ENCODE results near the gene ZDHHC8.

ZDHHC8 gene

GRCh38 chr22:20140521-20140964 lies 8.9 kb downstream of the ZDHHC8 start:
- no peak overlapping the region for H3K4me3 ChIP-seq (ENCODE audit: low read length)
- no peak overlapping the region for H2AFZ ChIP-seq (ENCODE audit: low read depth, low read length)
- no peaks in the 10 kb centered on the region for H3K9me3 ChIP-seq (ENCODE audit: low read length)
- peaks cover 11% of the 10 kb centered on the region for H3K4me1 ChIP-seq (ENCODE audit: insufficient read depth, low read length)
- peaks cover 12% of the 10 kb centered on the region for H3K36me3 ChIP-seq (ENCODE audit: insufficient read depth, low read length)
- no peaks in the 10 kb centered on the region for H3K27me3 ChIP-seq (ENCODE audit: insufficient read depth, low read length)

- Histone ChIP-seq H3K9me3 (ENCODE audit: low read length) (no peaks in the 10 kb centered on the region), H3K36me3 (ENCODE audit: insufficient read depth, low read length) (peaks cover 14% of the 10 kb centered on the region), H3K4me3 (ENCODE audit: low read length) (no peak overlapping the region), H3K4me1 (ENCODE audit: insufficient read depth, low read length) (peaks cover 16% of the 10 kb centered on the region), H2AFZ (ENCODE audit: low read depth, low read length) (no peak overlapping the region), H3K27me3 (ENCODE audit: insufficient read depth, low read length) (no peaks in the 10 kb centered on the region)
Measured at GRCh38 chr22:20141186-20142077, 9.8 kb downstream of the ZDHHC8 start.

GRCh38 chr22:20142711-20143621 lies 11.4 kb downstream of the ZDHHC8 start:
- no peak overlapping the region for H2AFZ ChIP-seq (ENCODE audit: low read depth, low read length)
- H3K36me3 ChIP-seq (ENCODE audit: insufficient read depth, low read length): peaks cover 14% of the 10 kb centered on the region
- no peaks in the 10 kb centered on the region for H3K27me3 ChIP-seq (ENCODE audit: insufficient read depth, low read length)
- no peak overlapping the region for H3K4me3 ChIP-seq (ENCODE audit: low read length)
- H3K4me1 ChIP-seq (ENCODE audit: insufficient read depth, low read length): peaks cover 16% of the 10 kb centered on the region
- H3K9me3 ChIP-seq (ENCODE audit: low read length): no peaks in the 10 kb centered on the region

GRCh38 chr22:20143883-20144665 lies 12.5 kb downstream of the ZDHHC8 start:
- peaks cover 16% of the 10 kb centered on the region for H3K4me1 ChIP-seq (ENCODE audit: insufficient read depth, low read length)

GRCh38 chr22:20145206-20145831 lies 13.7 kb downstream of the ZDHHC8 start:
- Histone ChIP-seq H2AFZ (ENCODE audit: low read depth, low read length) (no peak overlapping the region), H3K4me1 (ENCODE audit: insufficient read depth, low read length) (peaks cover 16% of the 10 kb centered on the region), H3K27me3 (ENCODE audit: insufficient read depth, low read length) (no peaks in the 10 kb centered on the region), H3K4me3 (ENCODE audit: low read length) (no peak overlapping the region), H3K9me3 (ENCODE audit: low read length) (no peaks in the 10 kb centered on the region), H3K36me3 (ENCODE audit: insufficient read depth, low read length) (peaks cover 10% of the 10 kb centered on the region)

More at GRCh38 chr22:20143883-20144665, 12.5 kb downstream of the ZDHHC8 start:
- Histone ChIP-seq H3K4me3 (ENCODE audit: low read length) (no peak overlapping the region), H3K9me3 (ENCODE audit: low read length) (no peaks in the 10 kb centered on the region), H3K36me3 (ENCODE audit: insufficient read depth, low read length) (peaks cover 14% of the 10 kb centered on the region), H3K27me3 (ENCODE audit: insufficient read depth, low read length) (no peaks in the 10 kb centered on the region), H2AFZ (ENCODE audit: low read depth, low read length) (no peak overlapping the region)

GRCh38 chr22:20145832-20146223 lies 14.2 kb downstream of the ZDHHC8 start:
- H3K4me3 ChIP-seq (ENCODE audit: low read length): no peak overlapping the region
- H3K36me3 ChIP-seq (ENCODE audit: insufficient read depth, low read length): peaks cover 10% of the 10 kb centered on the region
- H3K9me3 ChIP-seq (ENCODE audit: low read length): no peaks in the 10 kb centered on the region
- no peaks in the 10 kb centered on the region for H3K27me3 ChIP-seq (ENCODE audit: insufficient read depth, low read length)
- no peak overlapping the region for H2AFZ ChIP-seq (ENCODE audit: low read depth, low read length)
- H3K4me1 ChIP-seq (ENCODE audit: insufficient read depth, low read length): peaks cover 17% of the 10 kb centered on the region

GRCh38 chr22:20146777-20147176 lies 15.2 kb downstream of the ZDHHC8 start:
- Histone ChIP-seq H2AFZ (ENCODE audit: low read depth, low read length) (no peak overlapping the region), H3K4me3 (ENCODE audit: low read length) (no peak overlapping the region), H3K9me3 (ENCODE audit: low read length) (no peaks in the 10 kb centered on the region), H3K27me3 (ENCODE audit: insufficient read depth, low read length) (no peaks in the 10 kb centered on the region), H3K4me1 (ENCODE audit: insufficient read depth, low read length) (peaks cover 18% of the 10 kb centered on the region), H3K36me3 (ENCODE audit: insufficient read depth, low read length) (peaks cover 10% of the 10 kb centered on the region)

- H2AFZ ChIP-seq (ENCODE audit: low read depth, low read length): no peak overlapping the region
- H3K27me3 ChIP-seq (ENCODE audit: insufficient read depth, low read length): no peaks in the 10 kb centered on the region
- no peaks in the 10 kb centered on the region for H3K9me3 ChIP-seq (ENCODE audit: low read length)
- H3K36me3 ChIP-seq (ENCODE audit: insufficient read depth, low read length): peaks cover 10% of the 10 kb centered on the region
- peaks cover 18% of the 10 kb centered on the region for H3K4me1 ChIP-seq (ENCODE audit: insufficient read depth, low read length)
- H3K4me3 ChIP-seq (ENCODE audit: low read length): no peak overlapping the region
Measured at GRCh38 chr22:20147237-20147988, 15.8 kb downstream of the ZDHHC8 start.

- Histone ChIP-seq H3K4me3 (ENCODE audit: low read length) (no peak overlapping the region), H3K9me3 (ENCODE audit: low read length) (no peaks in the 10 kb centered on the region), H3K27me3 (ENCODE audit: insufficient read depth, low read length) (no peaks in the 10 kb centered on the region), H3K36me3 (ENCODE audit: insufficient read depth, low read length) (peaks cover 10% of the 10 kb centered on the region), H3K4me1 (ENCODE audit: insufficient read depth, low read length) (peaks cover 18% of the 10 kb centered on the region), H2AFZ (ENCODE audit: low read depth, low read length) (no peak overlapping the region)
Measured at GRCh38 chr22:20148414-20148813, 16.8 kb downstream of the ZDHHC8 start.

GRCh38 chr22:20149257-20150250 lies 17.9 kb downstream of the ZDHHC8 start:
- peaks cover 5% of the 10 kb centered on the region for H3K36me3 ChIP-seq (ENCODE audit: insufficient read depth, low read length)
- peaks cover 25% of the 10 kb centered on the region for H3K4me1 ChIP-seq (ENCODE audit: insufficient read depth, low read length)
- no peak overlapping the region for H2AFZ ChIP-seq (ENCODE audit: low read depth, low read length)
- no peaks in the 10 kb centered on the region for H3K27me3 ChIP-seq (ENCODE audit: insufficient read depth, low read length)
- H3K4me3 ChIP-seq (ENCODE audit: low read length): no peak overlapping the region
- no peaks in the 10 kb centered on the region for H3K9me3 ChIP-seq (ENCODE audit: low read length)
